Stimulated activated CD4-positive, alpha-beta T cell treated with anti-CD3 and anti-CD28 coated beads, Interleukin-15, amount 100 ng/mL, for 48 hours (primary cell): ENCODE measurements around the gene OCA2.

ENCODE experiments used
- DNase-seq, 2 donors: peaks; one replicate each; pipeline ENCODE4 v3.0.0-alpha.2; 2020; ENCODE audit warnings: low read depth in 2 of 2

OCA2 gene

DNA sequence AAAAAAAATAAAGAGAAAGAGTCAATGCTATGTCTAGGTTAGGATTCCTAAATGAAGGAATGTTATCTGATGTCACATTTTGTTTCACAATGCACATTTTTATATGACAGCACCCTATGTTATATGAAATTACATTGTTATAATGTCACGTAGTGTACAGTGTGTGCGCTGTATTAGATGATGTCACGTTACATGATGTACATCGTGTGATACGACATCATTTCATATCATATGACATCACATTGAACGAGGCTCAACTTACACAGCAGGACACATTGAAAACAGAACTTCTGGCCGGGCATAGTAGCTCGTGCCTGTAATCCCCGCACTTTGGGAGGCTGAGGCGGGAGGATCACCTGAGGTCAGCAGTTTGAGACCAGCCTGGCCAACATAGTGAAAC, 150.0 kb downstream of the OCA2 start:
- DNase-seq = no peak

DNA sequence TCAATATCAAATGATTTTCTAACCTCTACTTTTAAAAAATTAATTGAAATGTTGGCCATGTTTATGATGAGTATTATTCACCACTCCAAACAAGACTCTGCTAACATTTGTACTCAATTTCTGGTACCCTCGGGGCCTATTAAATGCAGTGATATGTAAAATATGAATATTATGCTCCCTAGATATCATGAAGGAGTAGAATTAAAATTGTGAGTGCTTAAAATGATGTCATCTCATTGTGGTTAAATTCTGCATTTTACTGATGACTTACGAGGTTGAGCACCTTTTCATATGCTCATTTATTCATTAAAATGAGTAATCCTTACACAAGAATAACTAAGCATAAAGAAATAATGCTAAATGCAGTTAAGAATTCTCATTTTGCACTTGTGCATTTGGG, 159.9 kb downstream of the OCA2 start:
- no peak for DNase-seq

DNA sequence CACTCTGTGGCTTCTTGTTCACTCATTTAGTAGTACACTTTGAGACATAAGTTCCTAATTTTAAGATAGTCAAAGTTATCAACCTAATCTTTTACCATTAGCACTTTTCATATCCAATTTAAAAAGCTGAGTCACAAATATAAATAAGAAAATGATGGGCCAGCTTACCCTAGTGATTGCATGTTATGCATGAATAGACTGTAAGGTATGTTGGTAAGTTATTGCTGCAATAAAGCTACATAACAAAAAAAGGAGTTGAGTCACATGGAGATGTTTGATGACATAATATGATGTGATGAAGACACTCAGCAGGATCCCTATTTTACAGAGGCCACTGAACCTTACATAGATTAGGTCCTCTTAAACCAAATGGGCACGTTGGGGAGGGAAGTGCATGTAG, 161.3 kb downstream of the OCA2 start:
- no peak for DNase-seq

DNA sequence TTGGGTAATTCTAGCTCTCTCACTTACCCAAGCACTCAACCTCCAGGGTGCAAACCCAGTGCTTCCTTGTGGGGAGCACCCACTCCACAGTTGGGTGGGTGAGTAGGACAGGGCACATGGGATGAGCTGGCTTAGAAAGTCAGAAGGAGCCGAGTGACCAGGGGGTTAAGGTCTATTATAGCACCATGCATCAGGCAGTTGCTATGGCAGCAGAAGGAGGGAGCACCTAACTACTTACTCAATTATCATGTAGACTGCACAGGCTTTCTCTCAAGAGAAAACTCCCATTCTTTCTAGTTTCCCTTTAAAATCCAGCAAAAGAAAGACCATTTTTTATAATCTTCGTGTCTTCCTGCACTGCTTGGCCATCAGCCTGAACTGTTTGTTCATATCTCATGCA, 163.0 kb downstream of the OCA2 start:
- DNase-seq = no peak

DNA sequence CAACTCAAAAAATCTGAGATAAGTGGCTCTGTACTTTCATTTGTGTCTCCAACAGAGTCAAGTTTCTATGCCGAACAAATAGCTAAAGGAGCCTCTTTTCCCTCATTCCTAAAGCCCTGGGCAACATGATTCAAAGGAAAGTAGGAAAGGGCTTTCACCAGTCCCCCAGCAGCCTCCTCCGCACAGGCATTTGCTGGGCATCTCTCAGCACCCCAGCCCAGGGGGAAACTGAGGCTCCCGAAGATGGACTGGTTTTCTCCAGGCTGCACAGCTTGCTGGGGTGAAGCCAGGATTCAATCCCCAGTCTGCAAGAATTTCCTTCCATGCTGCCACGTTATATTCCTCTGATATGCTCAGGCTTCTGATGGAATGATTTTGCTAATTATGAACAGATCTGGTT, 163.8 kb downstream of the OCA2 start:
- DNase-seq = no peak

DNA sequence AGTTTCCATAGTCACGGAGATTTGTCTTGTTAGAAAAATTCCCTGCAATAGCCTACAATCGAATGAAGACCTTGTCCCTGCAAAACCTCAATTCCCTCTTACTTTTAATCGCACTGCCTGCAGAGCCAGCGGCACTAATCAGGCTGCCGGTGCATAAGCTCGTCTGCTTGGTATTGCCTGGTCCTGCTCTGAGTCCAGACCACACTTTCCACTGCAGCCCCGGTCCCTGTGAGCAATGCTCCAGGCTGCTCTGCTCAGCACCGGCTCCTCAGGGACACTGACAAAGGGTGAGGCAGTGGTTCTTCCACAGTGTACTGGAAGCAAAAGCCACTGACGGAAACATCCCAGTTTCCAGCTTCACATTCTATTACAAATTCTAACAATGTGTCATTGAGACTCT, 164.3 kb downstream of the OCA2 start:
- no peak for DNase-seq

DNA sequence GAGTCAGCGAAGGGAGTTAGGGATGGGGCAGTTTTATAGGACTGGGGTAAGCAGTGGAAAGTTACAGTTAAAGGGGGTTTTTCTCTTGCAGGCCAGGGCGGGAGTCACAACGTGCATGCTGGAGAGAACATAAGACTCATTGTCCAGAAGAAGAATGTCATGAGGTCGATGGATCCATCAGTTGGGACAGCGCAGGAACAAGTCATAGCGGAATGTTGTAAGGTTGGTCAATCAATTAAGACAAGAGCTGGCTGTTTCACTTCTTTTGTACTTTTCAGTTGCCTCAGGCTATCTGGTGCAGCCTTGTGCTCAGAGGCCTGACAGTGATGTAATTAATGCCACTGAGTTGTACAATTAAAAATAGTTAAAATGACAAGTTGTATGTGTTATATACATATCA, 165.6 kb downstream of the OCA2 start:
- DNase-seq = no peak

DNA sequence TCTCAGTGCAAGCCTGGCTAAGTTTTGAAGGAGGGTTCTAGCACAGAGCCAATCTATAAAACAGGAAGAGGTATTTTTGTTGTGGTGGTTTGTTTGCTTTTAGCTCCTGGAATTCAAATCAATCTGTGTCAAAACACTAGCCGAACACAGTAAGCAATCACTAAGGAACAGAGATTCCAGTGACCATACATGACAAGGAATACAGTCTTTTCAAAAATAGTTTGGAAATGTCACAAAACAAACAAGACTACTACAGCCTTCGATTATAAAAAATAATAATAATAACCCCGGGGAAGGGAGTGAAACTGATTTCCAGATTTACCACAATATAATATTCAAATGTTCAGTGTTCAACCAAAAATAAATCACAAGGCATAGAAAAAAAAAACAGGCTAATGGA, 166.5 kb downstream of the OCA2 start:
- no peak for DNase-seq

DNA sequence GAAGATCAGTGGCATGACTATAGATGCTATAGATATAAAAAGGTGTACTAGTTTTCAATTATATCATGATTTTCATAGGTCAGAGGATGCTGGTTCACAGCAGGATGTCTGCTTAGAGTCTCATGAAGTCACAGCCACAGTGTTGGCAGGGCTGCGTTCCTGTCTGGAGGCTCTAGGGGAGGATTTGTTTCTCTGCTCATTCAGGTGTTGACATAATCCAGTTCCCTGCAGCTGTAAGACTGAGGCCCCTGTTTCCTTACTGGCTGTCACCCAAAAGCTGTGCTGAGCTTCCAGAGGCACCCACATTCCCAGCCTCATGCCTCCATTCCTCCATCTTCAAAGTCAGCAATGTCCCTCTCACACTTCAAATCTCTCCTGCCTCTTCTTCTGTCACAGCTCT, 170.7 kb downstream of the OCA2 start:
- no peak for DNase-seq

DNA sequence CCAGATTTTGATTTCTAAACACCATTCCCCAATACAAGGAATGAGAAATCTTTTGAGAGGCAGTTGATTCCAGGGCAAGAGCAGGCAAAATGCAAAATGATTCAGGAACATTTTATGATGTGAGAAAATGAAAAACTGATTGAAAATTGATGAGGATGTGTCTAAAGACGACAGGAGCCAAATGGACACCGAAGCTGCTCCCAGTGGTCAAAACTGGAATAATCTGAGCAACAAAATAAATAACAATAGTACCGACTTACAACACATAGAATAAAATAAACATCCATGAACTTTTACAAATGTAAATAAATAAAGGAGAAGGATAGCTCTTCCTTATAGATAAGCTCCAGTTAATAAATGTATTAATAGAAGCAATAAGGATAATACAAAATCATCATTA, 186.8 kb downstream of the OCA2 start:
- DNase-seq = no peak

DNA sequence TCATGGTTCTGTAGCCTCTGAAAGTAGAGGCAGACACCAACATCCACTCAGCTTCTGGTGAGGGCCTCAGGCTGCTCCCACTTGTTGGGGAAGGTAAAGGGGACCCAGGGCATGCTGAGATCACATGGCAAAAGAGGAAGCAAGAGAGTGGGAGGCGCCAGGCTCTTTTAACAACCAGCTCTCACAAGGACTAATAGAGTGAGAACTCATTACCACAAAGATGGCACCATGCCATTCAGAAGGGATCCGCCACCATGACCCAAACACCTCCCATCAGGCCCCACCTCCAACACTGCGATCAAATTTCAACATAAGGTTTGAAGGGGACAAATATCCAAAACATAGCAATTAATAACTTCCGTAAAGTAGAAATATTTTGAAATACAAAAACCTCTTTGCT, 192.3 kb downstream of the OCA2 start:
- DNase-seq = no peak

DNA sequence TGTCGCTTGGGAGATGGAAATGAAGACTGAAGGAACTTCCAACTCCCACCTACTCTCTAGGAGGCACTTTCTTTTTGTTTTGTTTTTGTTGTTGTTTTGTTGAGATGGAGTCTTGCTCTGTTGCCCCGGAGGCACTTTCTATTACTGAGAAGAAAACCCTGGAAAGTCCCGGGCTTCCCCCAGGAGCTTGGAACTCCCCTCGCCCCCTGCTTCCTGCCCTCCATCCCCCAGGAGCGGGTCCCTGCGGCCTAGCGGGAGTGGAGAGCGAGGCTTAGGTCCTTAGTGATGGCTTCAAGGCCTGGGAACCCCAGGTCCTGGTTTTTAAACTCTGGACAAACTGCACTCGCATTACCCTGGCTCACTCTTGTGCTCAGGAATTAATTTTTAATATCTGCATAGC, 195.7 kb downstream of the OCA2 start:
- no peak for DNase-seq

DNA sequence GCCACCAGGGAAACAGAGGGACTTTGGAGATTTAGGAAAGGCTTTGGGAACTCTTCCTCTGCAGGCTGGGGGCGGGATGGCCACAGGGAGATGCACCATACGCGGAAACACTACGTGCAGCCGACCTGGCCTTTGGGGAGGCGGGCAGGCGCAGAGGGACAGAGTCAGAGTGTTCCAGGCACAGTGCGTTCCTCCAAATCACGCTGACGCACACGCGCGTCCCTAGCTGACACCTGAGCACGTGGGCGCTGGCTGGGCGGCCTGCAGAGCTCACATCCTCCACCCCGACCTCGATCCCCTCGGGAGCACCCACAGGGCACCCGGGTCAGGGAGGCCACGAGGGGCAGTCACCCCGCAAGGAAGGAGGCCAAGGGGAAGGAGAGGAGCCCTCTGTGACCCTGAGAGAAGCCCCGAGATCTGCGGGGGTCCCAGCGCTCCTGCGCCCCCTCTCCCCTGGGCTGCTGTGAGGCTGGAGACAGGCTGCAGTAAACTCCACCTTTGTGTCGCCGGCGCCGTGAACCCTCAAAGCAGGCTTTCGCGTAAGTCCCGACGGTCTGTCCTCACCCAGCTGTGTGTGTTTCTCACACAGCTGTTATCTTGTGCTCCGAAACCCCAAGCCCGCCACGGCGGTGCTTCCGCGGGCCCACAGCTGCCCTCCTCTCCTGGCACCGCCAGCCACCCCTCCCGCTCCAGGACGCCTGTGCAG, 196.3 kb downstream of the OCA2 start:
- no peak for DNase-seq

DNA sequence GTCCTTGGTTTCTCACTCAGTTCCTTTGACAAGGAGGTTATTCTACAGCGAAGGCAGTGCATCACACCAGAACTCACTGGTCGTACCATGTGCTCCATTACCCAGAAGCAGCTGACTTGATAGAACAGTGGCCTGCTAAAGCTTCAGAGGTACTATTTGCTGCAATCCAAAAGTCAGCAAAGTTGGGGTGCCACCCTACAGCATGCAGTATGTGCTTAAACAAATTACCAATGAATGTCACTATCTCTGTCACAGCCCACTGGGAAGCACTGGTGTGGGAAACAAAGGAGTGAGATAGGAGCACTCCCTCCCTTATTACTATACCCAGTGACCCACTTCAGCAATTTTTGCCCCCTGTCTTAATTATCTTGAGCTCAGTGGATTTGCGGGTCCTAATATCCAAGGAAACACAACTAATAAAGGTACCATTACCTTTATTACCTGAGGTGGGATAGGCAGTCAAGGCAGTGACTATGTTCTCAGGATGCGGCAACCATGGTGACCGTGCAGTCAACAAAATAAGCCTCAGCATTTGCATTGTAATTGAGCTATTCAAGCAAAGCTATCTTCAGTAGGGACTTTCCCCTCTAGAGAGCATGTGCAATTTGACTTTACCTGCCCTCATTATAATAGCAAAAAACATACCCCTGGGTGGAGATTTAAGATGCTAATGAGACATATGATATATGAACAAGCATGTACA, 199.4 kb downstream of the OCA2 start:
- no peak for DNase-seq

DNA sequence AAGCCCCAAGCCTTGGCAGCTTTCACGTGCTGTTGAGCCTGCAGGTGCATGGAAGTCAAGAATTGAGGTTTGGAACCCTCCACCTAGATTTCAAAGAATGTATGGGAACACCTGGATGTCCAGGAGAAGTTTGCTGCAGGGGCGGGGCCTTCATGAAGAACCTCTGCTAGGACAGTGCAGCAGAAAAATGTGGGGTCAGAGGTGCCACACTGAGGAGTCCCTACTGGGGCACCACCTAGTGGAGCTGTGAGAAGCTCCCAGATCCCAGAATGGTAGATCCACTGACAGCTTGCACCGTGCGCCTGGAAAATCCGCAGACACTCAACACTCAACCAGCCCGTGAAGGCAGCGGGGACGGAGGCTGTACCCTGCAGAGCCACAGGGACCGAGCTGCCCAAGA, 201.6 kb downstream of the OCA2 start:
- no peak for DNase-seq

DNA sequence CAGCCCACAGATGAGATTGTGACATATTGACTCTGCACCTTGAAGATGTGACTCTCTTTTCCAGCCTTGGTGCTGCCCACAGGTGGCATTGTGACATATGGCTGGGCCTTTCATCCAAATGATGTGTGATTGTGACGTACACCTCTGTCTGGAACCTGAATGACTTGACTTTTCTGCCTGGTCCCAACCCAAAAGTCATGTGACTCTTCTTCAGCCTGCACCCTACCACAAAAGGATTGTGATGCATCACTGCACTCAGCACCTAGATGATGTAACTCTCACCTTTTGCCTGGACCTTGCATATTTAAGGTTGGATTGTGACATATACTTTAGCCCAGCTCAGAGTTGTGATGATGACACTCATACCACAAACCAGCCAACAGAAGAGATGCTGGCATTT, 204.5 kb downstream of the OCA2 start:
- no peak for DNase-seq

DNA sequence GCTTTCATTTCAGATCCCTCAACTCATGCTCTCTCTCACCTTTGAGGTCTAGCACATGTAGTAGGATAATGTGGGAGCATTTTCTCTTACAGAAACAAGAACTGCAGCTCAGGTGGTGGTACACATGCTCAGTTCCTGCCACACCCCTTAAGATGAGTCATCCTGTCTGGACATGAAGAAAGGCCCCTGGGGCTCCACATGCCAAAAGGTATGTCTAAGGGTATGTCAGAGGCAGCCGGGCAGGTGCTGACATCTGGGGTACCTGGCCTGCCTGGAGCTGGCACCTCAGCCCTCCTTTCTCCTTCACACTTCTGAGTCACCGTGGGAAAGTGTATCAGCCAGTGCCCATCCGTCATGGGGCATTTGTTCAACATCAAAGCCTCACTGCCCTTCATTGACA, 209.9 kb downstream of the OCA2 start:
- DNase-seq = no peak

DNA sequence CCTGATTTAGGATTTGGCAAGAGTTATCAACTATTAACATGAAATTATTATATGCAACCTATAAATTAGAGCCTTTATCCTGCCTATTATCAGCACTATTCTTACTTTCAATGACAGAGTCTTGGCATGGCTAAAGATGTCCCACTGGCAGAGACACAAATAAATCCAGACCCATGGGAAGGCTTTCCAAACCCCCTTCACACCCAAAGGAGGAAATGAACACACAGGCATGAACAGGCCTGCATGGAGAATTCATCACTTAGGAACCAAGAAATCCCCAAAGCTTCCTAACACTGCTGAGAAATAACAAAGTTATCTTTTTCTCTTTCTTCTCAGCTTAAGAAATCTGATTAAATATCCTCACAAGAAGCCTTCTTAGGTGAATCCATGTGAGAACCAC, 213.9 kb downstream of the OCA2 start:
- no peak for DNase-seq

DNA sequence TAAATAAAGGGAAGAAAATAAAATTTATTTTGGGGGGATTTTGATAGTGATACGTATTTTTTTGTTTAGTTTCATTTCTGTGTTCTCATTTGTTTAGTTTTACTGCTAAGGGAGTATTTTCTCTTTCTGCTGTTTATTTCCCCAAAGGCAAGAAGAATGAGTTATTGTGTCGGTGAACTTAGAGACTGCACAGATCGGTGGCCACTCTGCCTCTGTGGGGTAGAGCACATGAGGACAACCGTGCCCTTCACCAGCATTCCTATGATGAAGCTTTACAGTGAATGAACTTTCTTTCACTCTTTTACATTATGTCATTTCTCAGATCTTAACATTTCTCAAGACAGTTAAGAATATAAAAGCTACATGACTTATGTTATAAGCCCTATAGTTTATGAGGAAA, 214.4 kb downstream of the OCA2 start:
- no peak for DNase-seq

DNA sequence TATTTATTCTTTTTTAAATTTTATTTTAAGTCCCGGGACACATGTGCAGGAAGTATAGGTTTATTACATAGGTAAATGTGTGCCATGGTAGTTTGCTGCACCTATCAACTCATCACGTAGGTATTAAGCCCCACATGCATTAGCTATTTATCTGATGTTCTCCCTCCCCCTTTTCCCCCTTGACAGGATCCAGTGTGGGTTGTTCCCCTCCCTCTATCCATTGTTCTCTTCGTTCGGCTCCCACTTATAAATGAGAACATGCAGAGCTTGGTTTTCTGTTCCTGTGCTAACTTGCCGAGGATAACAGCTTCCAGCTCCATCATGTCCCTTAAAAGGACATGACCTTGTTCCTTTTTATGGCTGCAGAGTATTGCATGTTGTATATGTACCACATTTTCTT, 220.3 kb downstream of the OCA2 start:
- no peak for DNase-seq

DNA sequence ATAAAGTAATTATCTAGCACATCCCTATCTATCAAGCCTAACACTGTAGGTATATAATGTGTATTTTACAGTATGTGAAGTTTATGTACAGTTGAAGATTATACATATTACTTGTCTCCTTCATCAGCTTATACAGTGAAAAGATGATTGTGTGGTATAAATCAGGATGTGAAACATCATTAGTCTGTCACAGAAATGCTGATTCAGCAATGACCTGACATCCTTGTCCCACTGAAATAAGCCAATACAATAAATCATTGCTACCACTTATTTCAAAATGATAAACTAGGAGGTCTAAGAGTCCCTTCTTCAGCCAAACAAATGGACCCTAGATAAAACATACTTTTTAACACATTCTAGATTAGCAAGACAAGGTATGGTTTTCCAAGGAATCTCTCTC, 225.3 kb downstream of the OCA2 start:
- no peak for DNase-seq

DNA sequence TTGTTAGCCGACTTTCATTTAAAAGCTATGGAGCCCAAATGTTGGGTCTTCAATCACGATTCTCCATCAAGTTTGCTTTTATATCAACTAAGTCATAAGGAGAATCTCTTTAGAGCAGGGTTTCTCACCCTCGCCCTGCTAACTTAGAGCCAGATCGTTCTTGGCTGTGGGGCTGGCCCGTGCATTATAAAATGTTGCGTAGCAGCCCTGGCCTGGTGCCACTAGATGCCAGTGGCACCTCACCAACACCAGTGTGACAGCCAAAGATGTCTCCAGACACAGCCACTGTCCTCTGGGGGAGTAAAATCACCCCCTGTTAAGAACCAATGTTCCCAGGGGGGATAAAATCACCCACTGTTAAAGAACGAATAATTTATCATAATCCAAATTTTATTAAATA, 226.1 kb downstream of the OCA2 start:
- no peak for DNase-seq

DNA sequence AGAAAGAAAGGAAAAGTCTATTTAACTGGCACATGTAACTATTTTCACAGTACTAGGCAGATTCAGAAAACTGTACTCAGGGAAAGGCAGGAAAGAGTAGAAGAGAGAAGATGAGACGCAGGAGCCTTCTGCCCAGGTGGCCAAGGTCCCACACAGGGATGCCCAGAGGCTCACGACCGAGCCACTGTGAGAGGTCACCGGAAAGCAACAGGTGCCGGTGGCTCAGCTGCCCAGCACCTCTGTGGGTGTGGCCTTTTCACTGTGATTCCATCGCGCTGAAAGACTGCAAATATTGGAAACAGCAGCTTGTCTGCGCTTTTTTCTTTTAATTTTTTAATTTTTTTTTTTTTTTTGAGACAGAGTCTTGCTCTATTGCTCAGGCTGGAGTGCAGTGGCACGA, 226.8 kb downstream of the OCA2 start:
- no peak for DNase-seq

DNA sequence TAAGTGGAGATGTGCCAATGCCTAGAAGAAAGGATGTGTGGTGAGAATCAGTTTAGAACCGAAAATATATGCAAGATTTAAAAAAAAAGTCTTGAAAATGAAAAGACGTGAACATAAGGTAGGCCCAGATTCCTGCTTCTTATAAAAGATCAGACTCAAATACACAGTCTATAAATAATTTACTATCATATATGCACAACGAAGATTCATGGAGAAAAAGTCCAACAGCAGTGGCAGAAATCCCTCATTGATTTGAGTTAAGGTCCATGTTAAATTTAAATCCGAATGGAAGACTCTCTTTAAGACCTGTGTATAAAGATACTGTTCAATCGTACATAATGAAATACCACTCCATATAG, 227.2 kb downstream of the OCA2 start:
- DNase-seq = no peak
